NCI-H187 (cell line): ENCODE data around the gene RNPEPL1.
A peak's percentile ranks its signal among the peaks of the same experiment; 100 is the strongest.
"Not testable (repeated sequence)": the region's sequence is repeated elsewhere in the genome, so short reads cannot be mapped to it uniquely, and the experiment has no call there.

Experiments used
- DNase-seq, 2 experiments: peaks; one replicate each; lab custom pipeline; 2025; lab: John Stamatoyannopoulos, UW

Gene RNPEPL1

GRCh38 chr2:240539101-240539500, 29.2 kb upstream of the RNPEPL1 start:
- DNase-seq: not testable (repeated sequence)

- DNase-seq: no peak
Measured at GRCh38 chr2:240539906-240540305, 28.4 kb upstream of the RNPEPL1 start.

GRCh38 chr2:240551288-240551687, 17.0 kb upstream of the RNPEPL1 start:
- no peak for DNase-seq

- DNase-seq: no peak
Measured at GRCh38 chr2:240551811-240552210, 16.5 kb upstream of the RNPEPL1 start.

GRCh38 chr2:240553956-240554480, 14.3 kb upstream of the RNPEPL1 start:
- DNase-seq: no peak

GRCh38 chr2:240554767-240555493, 13.4 kb upstream of the RNPEPL1 start:
- no peak for DNase-seq

- no peak for DNase-seq
Measured at GRCh38 chr2:240555541-240556250, 12.6 kb upstream of the RNPEPL1 start.

- DNase-seq: no peak
Measured at GRCh38 chr2:240556553-240557100, 11.7 kb upstream of the RNPEPL1 start.

- DNase-seq: no peak
Measured at GRCh38 chr2:240557101-240557751, 11.1 kb upstream of the RNPEPL1 start.

- no peak for DNase-seq
Measured at GRCh38 chr2:240557808-240558207, 10.5 kb upstream of the RNPEPL1 start, which contains the start of gene ANKMY1. Gene ANKMY1, minus strand, starts transcription at chr2:240557988. Its CDS starts 653 bp downstream, at chr2:240557335.

GRCh38 chr2:240558236-240558761, 10.0 kb upstream of the RNPEPL1 start:
- no peak for DNase-seq

- no peak for DNase-seq
Measured at GRCh38 chr2:240559286-240559685, 9.0 kb upstream of the RNPEPL1 start.

- peak; percentile 34 to 76 for DNase-seq
Measured at GRCh38 chr2:240560084-240560479, 8.2 kb upstream of the RNPEPL1 start, which contains the start of gene DUSP28. Gene DUSP28, plus strand, starts transcription at chr2:240560357. Its CDS starts 328 bp downstream, at chr2:240560685.

- peak; percentile 89 to 90 for DNase-seq
Measured at GRCh38 chr2:240560480-240561324, 7.6 kb upstream of the RNPEPL1 start.

- no peak for DNase-seq
Measured at GRCh38 chr2:240561325-240561971, 6.8 kb upstream of the RNPEPL1 start.

- not testable (repeated sequence) for DNase-seq
Measured at GRCh38 chr2:240563231-240563630, 5.1 kb upstream of the RNPEPL1 start.

- DNase-seq: no peak
Measured at GRCh38 chr2:240563951-240564560, 4.2 kb upstream of the RNPEPL1 start.

GRCh38 chr2:240564561-240565332, 3.5 kb upstream of the RNPEPL1 start:
- no peak for DNase-seq
